Ovary (tissue), 9 donors: Measurements from ENCODE around the gene AP1S2. TPM values are rescaled to one million over a fixed set of nuclear protein-coding genes. Genes with fewer than 3 reads are reported as not detected.

Source experiments
- DNase-seq, 5 donors: peaks; one replicate each; pipeline ENCODE4 v3.0.0-alpha.2; 2019 to 2020
- H3K27ac ChIP-seq, 2 donors: fragments of 200-600 bp; one replicate each; pipeline versions ENCODE4 v1.5.1 to v1.8.0; 2019 to 2022
- H3K27me3 ChIP-seq: fragments of 200-600 bp; one replicate; pipeline ENCODE4 v1.8.0; 2022
- H3K36me3 ChIP-seq: fragments of 200-600 bp; sonication (generic); one replicate; pipeline ENCODE4 v1.5.1; 2019
- H3K4me1 ChIP-seq: one replicate; pipeline ENCODE4 v1.8.1; 2013; ENCODE audit warnings: mild to moderate bottlenecking, moderate library complexity; ENCODE audit not compliant: insufficient read depth
- H3K4me3 ChIP-seq: fragments of 200-600 bp; sonication (generic); one replicate; pipeline ENCODE4 v1.5.1; 2017
- H3K9me3 ChIP-seq, 2 donors: fragments of 200-600 bp in 1 of 2; sonication (generic) in 1 of 2; one replicate each; pipeline versions ENCODE4 v1.5.1 to v1.8.1; 2013 to 2019; ENCODE audit warnings: mild to moderate bottlenecking in 1 of 2, moderate library complexity in 1 of 2
- EP300 ChIP-seq: sonication (generic); formaldehyde crosslinking; IDR thresholded peaks from one replicate; pipeline ENCODE4 v1.6.1; 2017; ENCODE audit warnings: antibody characterized with exemption
- POLR2A ChIP-seq: fragments of 450-650 bp; IDR thresholded peaks from one replicate; pipeline ENCODE4 v1.6.1; 2017; ENCODE audit warnings: antibody characterized with exemption, mild to moderate bottlenecking, moderate library complexity
- WGBS, 3 donors: extraction: QIAGEN DNeasy Blood & Tissue Kit in 1 of 3; methylation state at CpG; one replicate each; pipeline versions ENCODE4 v1.1.5 to v1.1.7; 2013 to 2017; 5-methylcytosine and 5-hydroxymethylcytosine counted together
- intact Hi-C, 4 donors: fragments of 100-400 bp; cut with DNase I; formaldehyde crosslinking; loops; one replicate each; pipeline versions ENCODE4 v1.11.0 to v1.15.1; 2022 to 2023
- polyA plus RNA-seq, 2 donors: library from polyadenylated mRNA; stranded (reverse); fragments of 200-250 nt in 1 of 2; fragments of 350-450 nt in 1 of 2; fragmentation: Illumina TruSeq in 1 of 2; extraction: RNeasy Lipid Tissue Mini Kit (QIAGEN cat#74804) in 1 of 2; gene quantifications; one replicate each; pipeline ENCODE4 v1.2.3, GENCODE V29; 2013 to 2014
- total RNA-seq, 7 donors: library from RNA; depleted of rRNA in 2 of 7; stranded (reverse); fragments of >200 nt in 2 of 7; fragmentation: NEBNext Ultra II Directional in 3 of 7; extraction: Animal tissue kit (Norgen Biotek cat#: 25700) in 3 of 7; gene quantifications; one replicate each; pipeline versions ENCODE4 v1.1.0 to v1.2.4, GENCODE V29; 2016 to 2023
- TF ChIP-seq, protein P1 (sequence below), 3 donors: fragments of 450-650 bp in 2 of 3; fragments of 200-600 bp in 1 of 3; IDR thresholded peaks; one replicate each; pipeline versions ENCODE4 v1.5.1 to v1.8.0; 2016 to 2022; ENCODE audit warnings: antibody characterized with exemption in 3 of 3, mild to moderate bottlenecking in 1 of 3
- donor health status: DM: no; HTN: no; CAD: no; lungs with moderate emphysema.
- donor health status: DM: no; HTN: no; CAD: no.
- donor health status: Bipolar disorder and iron deficiency.
- donor health status: DM: yes; HTN: yes; CAD: no.
- donor health status: DM: no; HTN: no; CAD: no.
- donor health status: DM: yes; HTN: yes; CAD: no.

AP1S2 gene
- total and polyA plus RNA-seq, 9 donors: 13.0 to 33.1 (median 16.6) TPM

DNA sequence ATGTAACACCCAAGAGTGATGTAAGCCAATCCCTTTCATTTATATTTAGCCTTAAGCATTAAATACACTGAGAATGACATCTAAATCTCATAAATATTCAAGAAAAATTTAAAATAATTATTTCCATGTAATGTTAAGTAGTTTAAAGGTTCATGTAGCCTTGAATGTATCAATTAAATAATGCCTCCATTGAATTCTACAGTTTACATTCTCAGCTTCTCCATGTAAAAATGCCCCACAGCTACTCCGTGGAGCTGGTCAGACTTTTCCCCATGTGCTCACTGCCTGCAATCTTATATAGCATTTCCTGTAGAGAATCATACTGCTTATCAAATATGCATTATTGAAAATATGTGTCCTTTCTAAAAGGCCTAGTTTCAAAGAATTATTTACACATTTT is 25.4 kb downstream of the AP1S2 start:
- no peaks in the 10 kb centered on the region for H3K9me3 ChIP-seq
- TF ChIP-seq, protein P1, sequence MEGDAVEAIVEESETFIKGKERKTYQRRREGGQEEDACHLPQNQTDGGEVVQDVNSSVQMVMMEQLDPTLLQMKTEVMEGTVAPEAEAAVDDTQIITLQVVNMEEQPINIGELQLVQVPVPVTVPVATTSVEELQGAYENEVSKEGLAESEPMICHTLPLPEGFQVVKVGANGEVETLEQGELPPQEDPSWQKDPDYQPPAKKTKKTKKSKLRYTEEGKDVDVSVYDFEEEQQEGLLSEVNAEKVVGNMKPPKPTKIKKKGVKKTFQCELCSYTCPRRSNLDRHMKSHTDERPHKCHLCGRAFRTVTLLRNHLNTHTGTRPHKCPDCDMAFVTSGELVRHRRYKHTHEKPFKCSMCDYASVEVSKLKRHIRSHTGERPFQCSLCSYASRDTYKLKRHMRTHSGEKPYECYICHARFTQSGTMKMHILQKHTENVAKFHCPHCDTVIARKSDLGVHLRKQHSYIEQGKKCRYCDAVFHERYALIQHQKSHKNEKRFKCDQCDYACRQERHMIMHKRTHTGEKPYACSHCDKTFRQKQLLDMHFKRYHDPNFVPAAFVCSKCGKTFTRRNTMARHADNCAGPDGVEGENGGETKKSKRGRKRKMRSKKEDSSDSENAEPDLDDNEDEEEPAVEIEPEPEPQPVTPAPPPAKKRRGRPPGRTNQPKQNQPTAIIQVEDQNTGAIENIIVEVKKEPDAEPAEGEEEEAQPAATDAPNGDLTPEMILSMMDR (IDR thresholded peaks at IDR 0.05): no peak
- TF ChIP-seq EP300: no peak
- TF ChIP-seq POLR2A: no peak
- no peaks in the 10 kb centered on the region for H3K36me3 ChIP-seq
- no peaks in the 10 kb centered on the region for H3K27me3 ChIP-seq
- no peaks in the 10 kb centered on the region for H3K4me1 ChIP-seq
- H3K4me3 ChIP-seq: no peak overlapping the region
- DNase-seq: no peak
- no peak overlapping the region for H3K27ac ChIP-seq
- intact Hi-C loops: no loop called here
- 88 to 91% (median 88%) methylated on average over 1 of the region's 1 CpG for WGBS, 3 donors

DNA sequence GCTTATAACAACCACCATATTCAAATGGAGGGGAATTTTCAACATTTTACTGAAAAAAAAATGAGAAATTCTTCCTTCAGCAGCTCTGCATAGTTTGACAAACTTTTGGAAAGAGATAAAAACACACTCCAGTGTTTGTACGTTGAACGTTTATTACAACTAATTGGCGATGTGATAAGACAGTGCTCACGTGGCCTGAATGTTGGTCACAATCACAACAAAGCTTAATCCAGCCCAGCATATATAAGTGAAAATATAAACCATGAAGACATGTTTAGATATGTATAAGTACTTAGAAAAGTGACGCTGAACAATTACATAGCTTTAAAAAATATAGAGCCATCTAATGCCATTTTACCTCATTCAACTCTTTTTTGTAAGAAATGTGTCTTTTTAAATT is 28.7 kb downstream of the AP1S2 start:
- Histone ChIP-seq H3K4me1 (no peaks in the 10 kb centered on the region), H3K9me3 (no peaks in the 10 kb centered on the region), H3K27me3 (no peaks in the 10 kb centered on the region), H3K36me3 (no peaks in the 10 kb centered on the region), H3K4me3 (no peak overlapping the region), H3K27ac (no peak overlapping the region)
- 61 to 72% (median 66%) methylated on average over 5 of the region's 5 CpGs for WGBS, 3 donors
- TF ChIP-seq EP300: no peak
- TF ChIP-seq, protein P1 (IDR thresholded peaks at IDR 0.05): no peak
- TF ChIP-seq POLR2A: no peak
- DNase-seq: no peak
- intact Hi-C loops: no loop called here

DNA sequence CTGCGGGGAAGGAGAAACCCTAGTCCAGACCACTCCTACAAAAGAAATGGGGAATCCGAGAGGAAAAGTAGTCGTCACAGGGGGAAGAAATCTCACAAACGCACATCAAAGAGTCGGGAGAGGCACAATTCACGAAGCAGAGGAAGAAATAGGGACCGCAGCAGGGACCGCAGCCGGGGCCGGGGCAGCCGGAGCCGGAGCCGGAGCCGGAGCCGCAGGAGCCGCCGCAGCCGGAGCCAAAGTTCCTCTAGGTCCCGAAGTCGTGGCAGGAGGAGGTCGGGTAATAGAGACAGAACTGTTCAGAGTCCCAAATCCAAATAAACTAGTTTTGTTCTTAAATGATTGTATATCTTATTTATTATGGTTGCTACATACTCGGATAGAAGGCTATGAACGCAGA is 31.7 kb downstream of the AP1S2 start:
- Histone ChIP-seq H3K4me1 (no peaks in the 10 kb centered on the region), H3K4me3 (no peak overlapping the region), H3K27me3 (no peaks in the 10 kb centered on the region), H3K9me3 (no peaks in the 10 kb centered on the region), H3K27ac (no peak overlapping the region), H3K36me3 (no peaks in the 10 kb centered on the region)
- DNase-seq: no peak
- TF ChIP-seq, protein P1 (IDR thresholded peaks at IDR 0.05): no peak
- no peak for TF ChIP-seq EP300
- WGBS, 3 donors: 92 to 95% (median 94%) methylated on average over 23 of the region's 23 CpGs
- intact Hi-C loops: no loop called here

DNA sequence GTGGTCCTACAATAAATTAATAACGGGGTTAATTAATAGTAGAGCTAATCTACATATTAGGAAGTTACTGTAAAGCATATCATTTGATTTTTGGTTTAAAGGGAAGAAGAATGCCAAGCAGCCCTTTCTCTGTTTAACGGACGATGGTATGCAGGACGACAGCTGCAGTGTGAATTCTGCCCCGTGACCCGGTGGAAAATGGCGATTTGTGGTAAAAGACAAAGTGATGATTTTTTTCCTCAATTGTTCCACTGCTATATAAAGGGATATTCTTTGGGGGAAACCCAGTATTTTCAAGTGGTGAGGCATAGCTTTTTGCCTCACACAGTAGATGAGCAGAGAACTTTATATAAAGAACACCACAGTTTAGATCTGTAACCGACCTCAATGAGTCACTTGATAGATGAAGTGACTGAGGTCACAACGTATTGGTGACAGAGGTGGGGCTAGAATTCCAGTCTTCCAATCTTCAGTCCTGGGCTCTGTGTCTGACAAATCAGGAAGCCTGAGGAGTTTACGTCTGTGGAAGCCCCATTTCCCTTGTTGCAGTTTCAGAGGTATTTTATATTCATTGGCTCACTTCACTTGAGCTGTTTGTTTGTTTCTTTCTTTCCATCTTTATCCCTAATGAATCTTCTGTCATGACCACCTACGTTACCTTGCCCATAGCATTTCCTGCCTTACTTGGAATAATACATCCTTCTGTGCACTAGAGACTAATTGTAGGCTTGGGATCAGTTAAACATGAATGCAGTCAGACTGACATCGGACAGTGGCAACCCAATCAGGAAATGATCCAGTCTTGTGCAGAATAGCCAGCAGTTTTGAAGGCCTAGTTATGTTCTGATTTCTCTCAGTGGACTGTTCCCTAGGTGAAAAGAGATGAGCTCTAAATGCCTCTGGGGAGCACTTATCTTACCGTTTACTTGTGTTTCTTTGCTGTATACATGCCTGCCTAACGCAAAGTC is 34.2 kb downstream of the AP1S2 start:
- WGBS, 3 donors: 85 to 88% (median 87%) methylated on average over 14 of the region's 14 CpGs
- intact Hi-C loops: no loop called here
- no peaks in the 10 kb centered on the region for H3K36me3 ChIP-seq

More for the DNA sequence above, 34.2 kb downstream of the AP1S2 start:
- H3K4me3 ChIP-seq: no peak overlapping the region
- DNase-seq: no peak
- no peaks in the 10 kb centered on the region for H3K27me3 ChIP-seq
- H3K9me3 ChIP-seq: no peaks in the 10 kb centered on the region
- TF ChIP-seq, protein P1 (IDR thresholded peaks at IDR 0.05): no peak
- no peak for TF ChIP-seq EP300
- no peak for TF ChIP-seq POLR2A
- no peak overlapping the region for H3K27ac ChIP-seq
- H3K4me1 ChIP-seq: no peaks in the 10 kb centered on the region
